LNCAP (cell line): ENCODE measurements around the gene HSDL2.

ENCODE experiments used
- TF ChIP-seq, protein P1 (sequence below): fragments of 450-650 bp; IDR thresholded peaks from 2 replicates; pipeline ENCODE4 v1.5.1; 2017; ENCODE audit warnings: mild to moderate bottlenecking

The HSDL2 gene

DNA sequence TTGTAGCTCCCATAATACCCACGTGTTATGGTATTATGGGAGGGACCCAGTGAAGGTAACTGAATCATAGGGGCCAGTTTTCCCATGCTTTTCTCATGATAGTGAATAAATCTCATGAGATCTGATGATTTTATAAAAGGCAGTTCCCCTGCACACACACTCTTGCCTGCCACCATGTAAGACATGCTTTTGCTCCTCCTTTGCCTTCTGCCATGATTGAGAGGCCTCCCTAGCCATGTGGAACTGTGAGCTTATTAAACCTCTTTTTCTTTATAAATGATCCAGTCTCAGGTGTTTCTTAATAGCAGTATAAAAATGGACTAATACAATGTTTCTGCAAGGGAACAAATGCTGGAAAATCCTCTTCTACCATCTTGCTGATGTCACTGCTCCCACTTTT, 10.1 kb upstream of the HSDL2 start:
- TF ChIP-seq, protein P1, sequence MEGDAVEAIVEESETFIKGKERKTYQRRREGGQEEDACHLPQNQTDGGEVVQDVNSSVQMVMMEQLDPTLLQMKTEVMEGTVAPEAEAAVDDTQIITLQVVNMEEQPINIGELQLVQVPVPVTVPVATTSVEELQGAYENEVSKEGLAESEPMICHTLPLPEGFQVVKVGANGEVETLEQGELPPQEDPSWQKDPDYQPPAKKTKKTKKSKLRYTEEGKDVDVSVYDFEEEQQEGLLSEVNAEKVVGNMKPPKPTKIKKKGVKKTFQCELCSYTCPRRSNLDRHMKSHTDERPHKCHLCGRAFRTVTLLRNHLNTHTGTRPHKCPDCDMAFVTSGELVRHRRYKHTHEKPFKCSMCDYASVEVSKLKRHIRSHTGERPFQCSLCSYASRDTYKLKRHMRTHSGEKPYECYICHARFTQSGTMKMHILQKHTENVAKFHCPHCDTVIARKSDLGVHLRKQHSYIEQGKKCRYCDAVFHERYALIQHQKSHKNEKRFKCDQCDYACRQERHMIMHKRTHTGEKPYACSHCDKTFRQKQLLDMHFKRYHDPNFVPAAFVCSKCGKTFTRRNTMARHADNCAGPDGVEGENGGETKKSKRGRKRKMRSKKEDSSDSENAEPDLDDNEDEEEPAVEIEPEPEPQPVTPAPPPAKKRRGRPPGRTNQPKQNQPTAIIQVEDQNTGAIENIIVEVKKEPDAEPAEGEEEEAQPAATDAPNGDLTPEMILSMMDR: no peak

DNA sequence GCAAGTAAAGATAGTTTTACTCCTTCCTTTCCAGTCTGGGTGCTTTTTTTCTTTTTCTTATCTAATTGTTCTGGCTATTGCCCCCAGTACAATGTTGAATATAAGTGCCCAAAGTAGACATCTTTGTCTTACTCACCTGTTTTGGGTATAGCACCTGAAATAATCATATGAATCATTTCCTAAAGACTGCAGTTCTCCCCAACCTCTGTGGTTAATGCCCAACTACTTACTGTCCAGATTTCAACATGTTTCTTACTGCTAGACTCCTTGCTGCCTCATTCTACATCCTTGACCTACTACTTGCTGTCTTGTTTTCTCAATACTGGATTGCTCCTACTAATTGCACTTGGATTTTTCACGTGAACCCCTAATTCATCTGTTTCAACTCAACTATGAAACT, 8.8 kb upstream of the HSDL2 start:
- TF ChIP-seq, protein P1: no peak

DNA sequence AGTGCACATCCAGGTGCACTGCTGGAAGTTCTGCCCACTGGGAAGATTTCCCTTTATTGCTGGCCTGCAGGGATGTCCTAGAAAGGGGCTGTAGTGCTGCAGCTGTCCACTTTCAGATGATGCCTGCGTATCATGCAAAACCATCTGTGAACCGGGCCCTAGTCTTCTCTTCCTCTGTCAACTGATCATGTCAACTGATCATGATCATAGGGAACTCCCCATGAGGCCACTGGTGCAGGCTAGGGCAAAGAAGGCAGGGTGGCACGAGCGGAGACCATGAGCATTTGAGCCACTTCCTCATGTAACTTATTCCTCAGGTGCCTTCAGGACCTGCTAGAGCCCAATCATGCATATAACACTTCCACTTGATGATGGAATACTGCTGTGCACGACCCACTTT, 4.5 kb upstream of the HSDL2 start:
- TF ChIP-seq, protein P1: no peak

DNA sequence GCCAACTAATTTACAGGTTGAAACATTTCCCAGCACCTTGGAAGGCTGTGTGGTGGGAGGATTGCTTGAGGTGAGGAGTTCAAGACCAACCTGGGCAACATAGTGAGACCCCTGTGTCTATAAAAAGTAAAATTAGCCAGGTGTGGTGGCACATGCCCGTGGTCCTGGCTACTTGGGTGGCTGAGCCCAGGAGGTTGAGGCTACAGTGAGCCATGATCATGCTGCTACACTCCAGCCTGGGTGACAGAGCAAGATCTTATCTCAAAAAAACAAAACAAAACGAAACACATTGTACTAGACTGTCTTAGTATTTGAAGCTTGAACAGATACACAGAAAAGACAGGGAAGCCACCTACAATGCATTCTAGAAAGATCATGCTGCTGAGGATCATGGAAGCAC, 2.8 kb upstream of the HSDL2 start:
- TF ChIP-seq, protein P1: no peak

DNA sequence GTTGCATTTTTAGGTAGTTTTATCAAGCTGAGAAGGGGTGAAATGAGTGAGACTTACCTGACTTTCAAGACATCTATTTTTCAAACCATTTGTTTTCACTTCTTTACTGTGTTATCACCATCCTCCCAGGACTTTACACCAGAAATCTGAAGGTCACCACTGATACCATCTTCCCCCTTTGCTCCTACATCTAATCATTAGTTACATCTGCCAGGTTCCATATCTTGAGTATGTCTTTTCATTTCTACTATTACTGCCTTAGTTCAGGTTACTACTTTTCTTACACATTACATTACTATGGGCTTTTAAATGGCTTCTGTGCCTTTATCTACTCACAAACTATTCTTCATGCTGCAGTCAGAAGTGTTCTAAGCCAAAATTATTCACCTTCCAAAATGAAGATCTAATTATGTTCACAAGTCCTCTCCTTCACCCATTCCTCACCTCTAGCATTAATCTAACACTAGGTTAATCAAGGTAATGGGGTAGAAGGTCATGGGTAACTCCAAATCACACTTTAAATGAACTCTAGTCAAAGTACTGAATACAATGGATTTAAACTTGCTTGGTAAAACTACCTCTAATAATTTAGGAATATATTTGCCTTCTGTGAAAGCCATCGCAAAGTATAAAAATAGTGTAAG, 2.1 kb upstream of the HSDL2 start:
- TF ChIP-seq, protein P1: no peak

DNA sequence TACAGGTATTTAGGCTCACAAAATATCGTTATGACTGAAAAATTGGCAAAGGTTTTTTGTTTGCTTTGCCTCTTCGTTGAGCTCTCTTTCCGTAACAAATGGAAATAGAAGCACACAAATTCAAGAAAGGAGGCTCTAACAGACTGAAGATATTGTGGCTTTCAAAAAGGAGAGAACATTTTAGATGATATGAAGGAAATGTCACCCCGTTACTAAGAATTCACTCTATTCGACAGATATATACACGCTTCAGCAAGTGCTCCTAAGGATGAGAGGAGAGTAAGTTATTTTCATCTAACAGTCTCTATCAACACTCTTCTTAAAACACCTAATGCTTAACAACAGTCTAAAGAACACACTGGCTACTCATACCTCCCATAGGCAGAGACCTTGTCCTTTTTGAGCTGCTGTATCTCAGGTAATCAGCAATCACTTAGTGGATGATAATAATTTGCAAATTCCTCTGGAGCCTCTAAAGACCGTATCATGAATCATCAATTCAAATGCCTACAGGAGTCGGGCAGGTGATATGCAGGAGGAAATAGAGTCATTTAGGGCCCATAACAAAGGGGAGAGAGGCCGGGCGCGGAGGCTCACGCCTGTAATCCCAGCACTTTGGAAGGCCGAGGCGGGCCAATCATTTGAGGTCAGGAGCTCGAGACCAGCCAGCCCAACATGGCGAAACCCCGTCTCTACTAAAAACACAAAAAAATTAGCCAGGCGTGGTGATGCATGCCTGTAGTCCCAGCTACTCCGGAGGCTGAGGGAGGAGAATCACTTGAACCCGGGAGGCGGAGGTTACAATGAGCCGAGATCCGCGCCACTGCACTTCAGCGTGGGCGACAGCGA, 1.4 kb upstream of the HSDL2 start:
- TF ChIP-seq, protein P1: no peak

DNA sequence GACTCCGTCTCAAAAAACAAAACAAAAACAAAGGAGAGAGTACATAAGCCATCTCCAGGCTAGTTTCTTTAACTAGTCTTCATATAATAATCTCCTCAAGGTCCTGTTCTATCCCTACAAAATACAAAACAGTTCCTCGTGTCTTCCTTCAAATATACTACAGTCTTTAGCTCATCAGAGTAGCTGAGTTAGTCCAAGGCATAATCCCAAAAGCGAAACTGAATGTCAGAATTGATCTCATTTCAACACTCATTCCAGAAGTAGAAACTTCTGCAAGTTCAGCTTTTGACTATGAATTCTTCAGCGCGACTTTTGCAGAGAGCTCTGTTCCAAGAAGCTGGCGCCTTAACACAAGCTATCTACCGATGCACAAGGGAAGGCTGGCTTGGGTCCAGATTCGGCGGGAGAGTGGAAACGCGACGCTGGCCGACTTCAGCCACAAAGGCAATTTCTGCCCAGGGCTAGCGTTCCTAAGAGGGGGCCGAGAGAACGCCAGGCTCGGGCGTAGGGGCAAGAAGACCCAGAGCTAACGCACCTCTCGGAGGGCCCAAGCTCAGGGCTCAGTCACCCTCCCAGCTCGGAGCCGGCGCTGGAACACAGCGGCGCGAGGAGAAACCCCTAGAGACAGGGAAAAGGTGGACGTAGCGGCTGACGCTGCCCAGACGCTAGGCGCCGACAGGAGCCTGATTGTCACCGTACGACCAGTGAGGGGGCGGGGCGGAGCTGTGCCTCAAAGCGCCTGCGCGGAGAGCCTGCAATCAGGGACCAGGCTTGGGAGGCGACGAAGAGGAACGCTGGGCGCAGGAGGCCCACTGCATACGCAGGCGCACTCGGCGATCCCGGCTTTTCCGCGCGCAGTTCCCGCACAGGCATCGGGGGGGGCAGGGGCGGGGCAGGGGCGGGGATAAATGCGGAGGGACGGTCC, 469 bp upstream of the HSDL2 start:
- TF ChIP-seq, protein P1: no peak
